Activated T-helper 17 cell treated with anti-CD3 and anti-CD28 coated beads, Interleukin-2, amount 50 U/mL, for 72 hours (primary cell): ENCODE measurements around the gene CLCA1. TPM values are rescaled to one million over a fixed set of nuclear protein-coding genes. Genes with fewer than 3 reads are reported as not detected.
"Not testable (repeated sequence)": the region's sequence is repeated elsewhere in the genome, so short reads cannot be mapped to it uniquely, and the experiment has no call there.

Source experiments
- ATAC-seq: fragments of 150-1000 bp; cut with Tn5 transposase; replicated peaks from 2 replicates; pipeline ENCODE4 v1.10.0; 2021; ENCODE audit warnings: mild to moderate bottlenecking, moderate library complexity
- H3K27ac Mint-ChIP-seq: one replicate; pipeline ENCODE4 v1.8.0; 2022; ENCODE audit warnings: mixed read lengths
- H3K27me3 Mint-ChIP-seq: one replicate; pipeline ENCODE4 v1.8.0; 2022; ENCODE audit warnings: mixed read lengths
- H3K36me3 Mint-ChIP-seq: one replicate; pipeline ENCODE4 v1.8.0; 2022; ENCODE audit warnings: low read depth, mild to moderate bottlenecking, mixed read lengths
- H3K4me1 Mint-ChIP-seq: one replicate; pipeline ENCODE4 v1.8.0; 2022; ENCODE audit warnings: mixed read lengths
- H3K4me3 Mint-ChIP-seq: one replicate; pipeline ENCODE4 v1.8.0; 2022; ENCODE audit warnings: mild to moderate bottlenecking, mixed read lengths
- H3K9me3 Mint-ChIP-seq: one replicate; pipeline ENCODE4 v1.8.0; 2022; ENCODE audit warnings: mixed read lengths
- total RNA-seq, 2 donors: library from RNA; stranded (reverse); gene quantifications; one replicate each; pipeline ENCODE4 v1.2.3, GENCODE V29; 2022

CLCA1 gene
- total RNA-seq, 2 donors from 2014 or later = not detected

GRCh38 chr1:86478416-86479156 is 9.9 kb downstream of the CLCA1 start:
- no peaks in the 10 kb centered on the region for H3K36me3 Mint-ChIP-seq
- H3K27ac Mint-ChIP-seq = no peak overlapping the region
- H3K4me3 Mint-ChIP-seq = no peak overlapping the region
- ATAC-seq = no peak
- no peaks in the 10 kb centered on the region for H3K9me3 Mint-ChIP-seq
- H3K4me1 Mint-ChIP-seq = no peaks in the 10 kb centered on the region
- no peaks in the 10 kb centered on the region for H3K27me3 Mint-ChIP-seq

GRCh38 chr1:86481966-86482365 is 13.2 kb downstream of the CLCA1 start:
- Mint-ChIP-seq H3K27ac (no peak overlapping the region), H3K36me3 (no peaks in the 10 kb centered on the region), H3K4me3 (no peak overlapping the region), H3K4me1 (no peaks in the 10 kb centered on the region), H3K9me3 (no peaks in the 10 kb centered on the region), H3K27me3 (peaks cover 8% of the 10 kb centered on the region)
- no peak for ATAC-seq

- H3K36me3 Mint-ChIP-seq = no peaks in the 10 kb centered on the region
- no peak overlapping the region for H3K4me3 Mint-ChIP-seq
- H3K27ac Mint-ChIP-seq = no peak overlapping the region
- no peaks in the 10 kb centered on the region for H3K4me1 Mint-ChIP-seq
- ATAC-seq = no peak
- peaks cover 8% of the 10 kb centered on the region for H3K27me3 Mint-ChIP-seq
- H3K9me3 Mint-ChIP-seq = no peaks in the 10 kb centered on the region
These were observed 18.5 kb downstream of the CLCA1 start for GRCh38 chr1:86487131-86487810.

GRCh38 chr1:86487811-86488141 is 19.0 kb downstream of the CLCA1 start:
- Mint-ChIP-seq H3K4me1 (no peaks in the 10 kb centered on the region), H3K9me3 (no peaks in the 10 kb centered on the region), H3K4me3 (no peak overlapping the region), H3K27ac (no peak overlapping the region), H3K27me3 (peaks cover 8% of the 10 kb centered on the region), H3K36me3 (no peaks in the 10 kb centered on the region)
- ATAC-seq = no peak

- no peaks in the 10 kb centered on the region for H3K4me1 Mint-ChIP-seq
- H3K36me3 Mint-ChIP-seq = no peaks in the 10 kb centered on the region
- no peak for ATAC-seq
These were observed 20.6 kb downstream of the CLCA1 start for GRCh38 chr1:86489242-86489878.

GRCh38 chr1:86491171-86491950 is 22.6 kb downstream of the CLCA1 start:
- no peaks in the 10 kb centered on the region for H3K9me3 Mint-ChIP-seq
- no peak overlapping the region for H3K27ac Mint-ChIP-seq
- H3K27me3 Mint-ChIP-seq = peaks cover 3% of the 10 kb centered on the region
- no peaks in the 10 kb centered on the region for H3K36me3 Mint-ChIP-seq
- ATAC-seq = no peak
- no peak overlapping the region for H3K4me3 Mint-ChIP-seq
- H3K4me1 Mint-ChIP-seq = no peaks in the 10 kb centered on the region

More at GRCh38 chr1:86489242-86489878, 20.6 kb downstream of the CLCA1 start:
- Mint-ChIP-seq H3K9me3 (no peaks in the 10 kb centered on the region), H3K4me3 (no peak overlapping the region), H3K27me3 (peaks cover 6% of the 10 kb centered on the region), H3K27ac (no peak overlapping the region)

GRCh38 chr1:86498281-86498680 is 29.6 kb downstream of the CLCA1 start:
- Mint-ChIP-seq H3K9me3 (no peaks in the 10 kb centered on the region), H3K4me1 (peaks cover 4% of the 10 kb centered on the region), H3K27ac (no peak overlapping the region), H3K4me3 (no peak overlapping the region), H3K27me3 (peaks cover 10% of the 10 kb centered on the region), H3K36me3 (no peaks in the 10 kb centered on the region)
- ATAC-seq = no peak

GRCh38 chr1:86499987-86500593 is 31.4 kb downstream of the CLCA1 start:
- peaks cover 10% of the 10 kb centered on the region for H3K27me3 Mint-ChIP-seq
- no peaks in the 10 kb centered on the region for H3K36me3 Mint-ChIP-seq
- ATAC-seq = peak; percentile 42
- H3K9me3 Mint-ChIP-seq = no peaks in the 10 kb centered on the region
- H3K27ac Mint-ChIP-seq = no peak overlapping the region
- H3K4me3 Mint-ChIP-seq = no peak overlapping the region
- H3K4me1 Mint-ChIP-seq = peaks cover 4% of the 10 kb centered on the region

GRCh38 chr1:86500714-86501113 is 32.0 kb downstream of the CLCA1 start:
- Mint-ChIP-seq H3K4me1 (peaks cover 4% of the 10 kb centered on the region), H3K36me3 (no peaks in the 10 kb centered on the region), H3K27ac (no peak overlapping the region), H3K27me3 (peaks cover 10% of the 10 kb centered on the region), H3K9me3 (no peaks in the 10 kb centered on the region), H3K4me3 (no peak overlapping the region)
- no peak for ATAC-seq

- H3K27ac Mint-ChIP-seq, H3K36me3 Mint-ChIP-seq, H3K27me3 Mint-ChIP-seq, H3K4me1 Mint-ChIP-seq, H3K9me3 Mint-ChIP-seq: not testable (repeated sequence)
- peak; percentile 76 for ATAC-seq
- peak overlapping the region; percentile 82 for H3K4me3 Mint-ChIP-seq
These were observed 33.5 kb downstream of the CLCA1 start for GRCh38 chr1:86502125-86502646.

GRCh38 chr1:86502721-86503405 is 34.1 kb downstream of the CLCA1 start:
- ATAC-seq = peak; percentile 48
- peak overlapping the region; percentile 82 for H3K4me3 Mint-ChIP-seq
- peaks cover 4% of the 10 kb centered on the region for H3K4me1 Mint-ChIP-seq
- H3K9me3 Mint-ChIP-seq = no peaks in the 10 kb centered on the region
- no peaks in the 10 kb centered on the region for H3K36me3 Mint-ChIP-seq
- H3K27ac Mint-ChIP-seq = no peak overlapping the region
- H3K27me3 Mint-ChIP-seq = peaks cover 4% of the 10 kb centered on the region

GRCh38 chr1:86503406-86504136 is 34.8 kb downstream of the CLCA1 start:
- ATAC-seq = no peak
- H3K36me3 Mint-ChIP-seq = no peaks in the 10 kb centered on the region
- no peaks in the 10 kb centered on the region for H3K9me3 Mint-ChIP-seq
- no peaks in the 10 kb centered on the region for H3K27me3 Mint-ChIP-seq
- H3K27ac Mint-ChIP-seq = no peak overlapping the region
- H3K4me1 Mint-ChIP-seq = peaks cover 4% of the 10 kb centered on the region
- peak overlapping the region; percentile 82 for H3K4me3 Mint-ChIP-seq

- Mint-ChIP-seq H3K9me3 (no peaks in the 10 kb centered on the region), H3K4me3 (peak overlapping the region; percentile 82), H3K27ac (no peak overlapping the region), H3K27me3 (peaks cover 3% of the 10 kb centered on the region), H3K36me3 (no peaks in the 10 kb centered on the region), H3K4me1 (peaks cover 4% of the 10 kb centered on the region)
- no peak for ATAC-seq
These were observed 35.4 kb downstream of the CLCA1 start for GRCh38 chr1:86504137-86504479.
